Neuronal stem cell (in vitro differentiated cells): ENCODE results near the gene LRP1B.

ENCODE experiments used
- DNase-seq: peaks from one replicate; pipeline ENCODE4 v3.0.0-alpha.2; 2013; ENCODE audit warnings: low spot score
- H2AFZ ChIP-seq: one replicate; pipeline ENCODE4 v1.6.1; 2013; ENCODE audit warnings: mild to moderate bottlenecking, low read length, inconsistent platforms
- H2AK5ac ChIP-seq: 2 replicates; pipeline ENCODE4 v1.6.1; 2013; ENCODE audit warnings: low read depth, mild to moderate bottlenecking, inconsistent platforms, low read length, moderate library complexity, mixed read lengths
- H2BK120ac ChIP-seq: 2 replicates; pipeline ENCODE4 v1.6.1; 2013; ENCODE audit warnings: low read depth, mild to moderate bottlenecking, inconsistent platforms, low read length, moderate library complexity, mixed read lengths
- H2BK12ac ChIP-seq: one replicate; pipeline ENCODE4 v1.6.1; 2013; ENCODE audit warnings: low read length, inconsistent platforms
- H2BK15ac ChIP-seq: 2 replicates; pipeline ENCODE4 v1.6.1; 2013; ENCODE audit warnings: mild to moderate bottlenecking, low read length, inconsistent platforms, mixed read lengths
- H2BK5ac ChIP-seq: one replicate; pipeline ENCODE4 v1.6.1; 2013; ENCODE audit warnings: inconsistent platforms, mild to moderate bottlenecking, low read length, moderate library complexity
- H3K14ac ChIP-seq: one replicate; pipeline ENCODE4 v1.6.1; 2013; ENCODE audit warnings: low read length, inconsistent platforms
- H3K18ac ChIP-seq: 2 replicates; pipeline ENCODE4 v1.6.1; 2013; ENCODE audit warnings: low read length, inconsistent platforms
- H3K23ac ChIP-seq: 2 replicates; pipeline ENCODE4 v1.6.1; 2013; ENCODE audit warnings: low read depth, mild to moderate bottlenecking, mixed read lengths, low read length, inconsistent platforms; ENCODE audit not compliant: poor library complexity
- H3K27ac ChIP-seq: replicated peaks from 3 replicates; pipeline ENCODE4 v1.5.1; 2013; ENCODE audit warnings: low read length, inconsistent platforms
- H3K27me3 ChIP-seq, 3 experiments: 2 replicates each; pipeline ENCODE4 v1.6.1; 2013; ENCODE audit warnings: low read length in 3 of 3, mild to moderate bottlenecking in 2 of 3, inconsistent platforms in 1 of 3, low read depth in 1 of 3, mixed read lengths in 1 of 3, moderate library complexity in 1 of 3; ENCODE audit not compliant: control insufficient read depth in 3 of 3, insufficient read depth in 3 of 3
- H3K36me3 ChIP-seq, 2 donors: replicated peaks in 1 of 2; 2 replicates each; pipeline ENCODE4 v1.6.1; 2013; ENCODE audit warnings: low read length in 2 of 2; ENCODE audit not compliant: control insufficient read depth in 2 of 2, insufficient read depth in 2 of 2
- H3K4ac ChIP-seq: 2 replicates; pipeline ENCODE4 v1.6.1; 2013; ENCODE audit warnings: inconsistent platforms, mild to moderate bottlenecking, low read length, moderate library complexity
- H3K4me1 ChIP-seq, 2 donors: 1 replicate in 1 of 2; 2 replicates in 1 of 2; pipeline ENCODE4 v1.6.1; 2013; ENCODE audit warnings: low read length in 2 of 2, low read depth in 1 of 2; ENCODE audit not compliant: control insufficient read depth in 2 of 2, insufficient read depth in 1 of 2
- H3K4me2 ChIP-seq: one replicate; pipeline ENCODE4 v1.6.1; 2013; ENCODE audit warnings: mild to moderate bottlenecking, low read length, inconsistent platforms; ENCODE audit not compliant: insufficient read depth, poor library complexity, severe bottlenecking
- H3K4me3 ChIP-seq, 2 donors: 2 replicates each; pipeline ENCODE4 v1.5.1; 2013; ENCODE audit warnings: low read length in 2 of 2, mild to moderate bottlenecking in 2 of 2, inconsistent platforms in 1 of 2, moderate library complexity in 1 of 2
- H3K79me1 ChIP-seq: one replicate; pipeline ENCODE4 v1.6.1; 2013; ENCODE audit warnings: low read depth, mild to moderate bottlenecking, inconsistent platforms, low read length, moderate library complexity
- H3K9ac ChIP-seq: one replicate; pipeline ENCODE4 v1.6.1; 2013; ENCODE audit warnings: mild to moderate bottlenecking, low read depth, low read length, inconsistent platforms; ENCODE audit not compliant: poor library complexity
- H3K9me3 ChIP-seq, 2 donors: replicated peaks in 1 of 2; 2 replicates each; pipeline versions ENCODE3 to v1.6.1; 2013; ENCODE audit warnings: low read length in 2 of 2, mild to moderate bottlenecking in 2 of 2, inconsistent platforms in 1 of 2, low read depth in 1 of 2, mixed read lengths in 1 of 2, moderate library complexity in 1 of 2; ENCODE audit not compliant: control insufficient read depth in 2 of 2, insufficient read depth in 1 of 2
- H4K8ac ChIP-seq: one replicate; pipeline ENCODE4 v1.6.1; 2013; ENCODE audit warnings: low read depth, mild to moderate bottlenecking, inconsistent platforms, low read length, moderate library complexity
- H4K91ac ChIP-seq: one replicate; pipeline ENCODE4 v1.6.1; 2013; ENCODE audit warnings: low read length, low read depth, mild to moderate bottlenecking, inconsistent platforms; ENCODE audit not compliant: poor library complexity
- WGBS, 2 donors: extraction: QIAGEN DNeasy Blood & Tissue Kit; methylation state at CpG; one replicate each; pipeline ENCODE4 v1.1.7; 2013; ENCODE audit warnings: missing lambda C conversion rate in 2 of 2, mixed read lengths in 1 of 2; ENCODE audit not compliant: insufficient read length in 2 of 2, insufficient replicate concordance in 1 of 2; ENCODE audit errors: extremely low coverage in 2 of 2; 5-methylcytosine and 5-hydroxymethylcytosine counted together

Gene LRP1B

DNA sequence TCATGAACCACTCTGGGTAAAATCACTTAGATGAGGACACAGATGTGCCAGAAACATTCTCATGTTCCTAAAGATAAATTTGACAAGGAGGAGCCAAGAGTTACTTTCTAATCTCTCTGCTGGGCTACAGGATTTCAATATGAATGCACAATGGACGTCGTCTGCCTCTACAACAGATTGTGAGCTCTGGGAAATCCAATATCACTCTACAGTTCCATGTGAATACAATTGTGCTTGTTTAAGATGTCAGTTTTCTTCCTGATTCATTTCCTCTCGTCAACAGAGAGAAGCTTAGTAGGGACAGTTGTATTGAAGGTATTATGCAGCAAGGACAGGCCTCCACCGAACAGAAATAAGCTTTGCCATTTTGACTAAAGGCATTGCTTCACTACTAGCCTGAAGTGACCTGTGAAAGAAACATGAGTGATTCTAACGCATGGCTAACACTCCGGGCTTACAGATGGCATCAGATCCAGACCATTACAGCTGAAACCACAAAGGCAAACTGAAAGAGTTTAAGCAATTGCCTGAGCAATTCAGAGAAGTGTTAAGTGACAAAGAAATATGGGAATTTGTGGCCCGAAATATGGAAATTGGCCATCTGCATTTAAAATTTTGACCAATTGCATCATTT is 1591.5 kb downstream of the LRP1B start:
- Histone ChIP-seq H2BK12ac (no peak overlapping the region), H3K4ac (no peak overlapping the region), H4K8ac (no peak overlapping the region), H3K9me3 (no peaks in the 10 kb centered on the region), H3K79me1 (no peaks in the 10 kb centered on the region), H3K23ac (no peak overlapping the region), H3K18ac (no peak overlapping the region), H2BK15ac (no peak overlapping the region), H3K9ac (no peak overlapping the region), H2AK5ac (no peak overlapping the region), H2BK5ac (no peak overlapping the region), H3K27ac (no peak overlapping the region), H3K14ac (no peak overlapping the region), H4K91ac (no peak overlapping the region), H3K27me3 (no peaks in the 10 kb centered on the region), H3K4me3 (no peak overlapping the region), H2BK120ac (no peak overlapping the region), H3K4me1 (no peaks in the 10 kb centered on the region), H3K4me2 (no peak overlapping the region), H2AFZ (peak overlapping the region; percentile 76), H3K36me3 (no peaks in the 10 kb centered on the region)
- no peak for DNase-seq
- WGBS, 2 donors: no CpG with 5 or more reads among the region's 7 CpGs

DNA sequence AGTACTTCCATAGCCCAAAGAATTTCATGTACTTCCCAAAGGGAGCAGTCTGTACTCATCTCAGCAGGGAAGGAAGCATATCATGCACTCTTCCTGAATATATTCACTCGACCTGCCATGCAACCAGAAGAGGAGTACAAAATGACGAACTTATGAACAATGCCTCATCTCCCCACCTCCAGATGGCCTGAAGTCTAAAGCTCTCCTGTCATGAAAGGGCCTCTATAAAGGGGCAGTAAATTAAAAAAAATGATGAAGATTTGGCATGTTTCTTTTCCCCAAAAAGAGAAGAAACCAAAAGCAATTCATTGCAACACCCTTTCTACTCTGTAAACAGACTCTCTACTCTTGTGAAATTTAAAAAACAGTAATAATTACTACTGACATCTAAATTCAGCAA is 1601.1 kb downstream of the LRP1B start:
- no peak overlapping the region for H4K91ac ChIP-seq
- no peak overlapping the region for H2AK5ac ChIP-seq
- H3K4me3 ChIP-seq: no peak overlapping the region
- H2BK15ac ChIP-seq: no peak overlapping the region
- H3K4me1 ChIP-seq: no peaks in the 10 kb centered on the region
- no CpG with 5 or more reads among the region's 2 CpGs for WGBS, 2 donors
- no peak overlapping the region for H3K4me2 ChIP-seq
- no peak overlapping the region for H2BK12ac ChIP-seq
- no peak overlapping the region for H3K18ac ChIP-seq
- H3K27ac ChIP-seq: no peak overlapping the region
- no peaks in the 10 kb centered on the region for H3K79me1 ChIP-seq
- no peak overlapping the region for H3K4ac ChIP-seq
- H3K9me3 ChIP-seq: no peaks in the 10 kb centered on the region
- no peak overlapping the region for H3K23ac ChIP-seq
- H3K14ac ChIP-seq: no peak overlapping the region
- no peak overlapping the region for H3K9ac ChIP-seq
- no peaks in the 10 kb centered on the region for H3K36me3 ChIP-seq
- no peaks in the 10 kb centered on the region for H3K27me3 ChIP-seq
- H2BK120ac ChIP-seq: no peak overlapping the region
- peak overlapping the region; percentile 64 for H2AFZ ChIP-seq
- no peak overlapping the region for H2BK5ac ChIP-seq
- H4K8ac ChIP-seq: no peak overlapping the region
- DNase-seq: no peak

DNA sequence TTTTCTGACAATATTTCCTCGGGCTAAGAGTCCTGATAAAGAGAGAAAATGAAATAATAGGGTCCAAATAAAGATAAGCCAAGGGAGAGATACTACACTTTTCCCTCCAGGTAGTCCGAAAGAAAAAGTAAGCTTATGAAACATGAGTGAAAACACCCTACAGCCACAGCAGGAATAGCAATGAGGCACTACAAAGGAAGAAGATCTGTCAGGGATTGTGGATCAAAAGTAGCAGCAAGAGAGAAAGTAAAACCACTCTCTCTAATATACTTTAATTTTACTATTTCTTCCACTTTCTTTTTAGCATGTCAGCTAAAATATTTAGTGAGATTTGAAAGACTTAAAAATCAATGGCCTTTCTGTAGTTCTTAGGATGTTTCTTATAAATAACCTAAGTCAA is 1601.8 kb downstream of the LRP1B start:
- Histone ChIP-seq H3K9ac (no peak overlapping the region), H3K4me3 (no peak overlapping the region), H3K79me1 (no peaks in the 10 kb centered on the region), H2BK12ac (no peak overlapping the region), H3K4me1 (no peaks in the 10 kb centered on the region), H3K14ac (no peak overlapping the region), H3K27me3 (no peaks in the 10 kb centered on the region), H4K91ac (no peak overlapping the region), H2AFZ (peak overlapping the region; percentile 36), H3K18ac (no peak overlapping the region), H3K23ac (no peak overlapping the region), H2BK15ac (no peak overlapping the region), H2BK5ac (no peak overlapping the region), H2AK5ac (no peak overlapping the region), H3K4me2 (no peak overlapping the region), H3K4ac (no peak overlapping the region), H2BK120ac (no peak overlapping the region), H3K9me3 (no peaks in the 10 kb centered on the region), H3K27ac (no peak overlapping the region), H4K8ac (no peak overlapping the region), H3K36me3 (no peaks in the 10 kb centered on the region)
- no peak for DNase-seq
- WGBS, 2 donors: no CpG with 5 or more reads among the region's 2 CpGs

GRCh38 chr2:140526575-140526974 is 1604.2 kb downstream of the LRP1B start:
- Histone ChIP-seq H2AK5ac (no peak overlapping the region), H3K27ac (no peak overlapping the region), H3K14ac (no peak overlapping the region), H2BK12ac (no peak overlapping the region), H4K8ac (no peak overlapping the region), H3K9ac (no peak overlapping the region), H4K91ac (no peak overlapping the region), H3K4me2 (no peak overlapping the region), H3K9me3 (no peaks in the 10 kb centered on the region), H3K4ac (no peak overlapping the region), H2AFZ (no peak overlapping the region), H3K27me3 (no peaks in the 10 kb centered on the region), H3K79me1 (no peaks in the 10 kb centered on the region), H3K23ac (no peak overlapping the region), H2BK5ac (no peak overlapping the region), H3K4me3 (no peak overlapping the region), H2BK15ac (no peak overlapping the region), H3K36me3 (no peaks in the 10 kb centered on the region), H3K18ac (no peak overlapping the region), H2BK120ac (no peak overlapping the region), H3K4me1 (no peaks in the 10 kb centered on the region)
- no peak for DNase-seq
